Stimulated activated CD4-positive, alpha-beta T cell treated with anti-CD3 and anti-CD28 coated beads, Interleukin-4, amount 100 ng/mL, for 4 hours (primary cell): ENCODE measurements around the gene SIT1.
A peak's percentile ranks its signal among the peaks of the same experiment; 100 is the strongest.
"Not testable (repeated sequence)": the region's sequence is repeated elsewhere in the genome, so short reads cannot be mapped to it uniquely, and the experiment has no call there.

Source experiments
- DNase-seq, 2 experiments: peaks; one replicate each; pipeline ENCODE4 v3.0.0-alpha.2; 2020

SIT1 gene

GRCh38 chr9:35658137-35658967, 7.6 kb upstream of the SIT1 start, which contains the start of gene CCDC107:
Gene CCDC107 (plus strand): TSS chr9:35658292. CDS start chr9:35658380, 88 bp downstream.
- DNase-seq, result peak; percentile 75 to 82

GRCh38 chr9:35657546-35658136, 6.9 kb upstream of the SIT1 start, which contains the start of gene RMRP:
Gene RMRP (minus strand): TSS chr9:35658019.
- DNase-seq, result peak; percentile 92 to 97

GRCh38 chr9:35656831-35657545, 6.3 kb upstream of the SIT1 start:
- no peak for DNase-seq

- no peak for DNase-seq
These were observed 5.6 kb upstream of the SIT1 start for GRCh38 chr9:35656348-35656747.

GRCh38 chr9:35653611-35654010, 2.9 kb upstream of the SIT1 start:
- DNase-seq, result no peak

GRCh38 chr9:35652829-35653209, 2.1 kb upstream of the SIT1 start:
- no peak for DNase-seq

- no peak for DNase-seq
These were observed 1.5 kb upstream of the SIT1 start for GRCh38 chr9:35651956-35652828.

- peak; percentile 44 for DNase-seq
These were observed 1.0 kb downstream of the SIT1 start for GRCh38 chr9:35649431-35650340.

GRCh38 chr9:35646533-35647265, 4.0 kb downstream of the SIT1 start:
- DNase-seq, result peak; percentile 87 to 91

- no peak for DNase-seq
These were observed 4.6 kb downstream of the SIT1 start for GRCh38 chr9:35646153-35646532.

GRCh38 chr9:35645736-35646135, 5.0 kb downstream of the SIT1 start:
- not testable (repeated sequence) for DNase-seq

GRCh38 chr9:35643046-35643445, 7.7 kb downstream of the SIT1 start:
- no peak for DNase-seq

- DNase-seq, result not testable (repeated sequence)
These were observed 9.3 kb downstream of the SIT1 start for GRCh38 chr9:35641478-35641877.

- DNase-seq, result not testable (repeated sequence)
These were observed 10.3 kb downstream of the SIT1 start for GRCh38 chr9:35640431-35640830.

- DNase-seq, result no peak
These were observed 11.1 kb downstream of the SIT1 start for GRCh38 chr9:35639631-35640030.

GRCh38 chr9:35639225-35639624, 11.5 kb downstream of the SIT1 start:
- DNase-seq, result not testable (repeated sequence)

- not testable (repeated sequence) for DNase-seq
These were observed 12.0 kb downstream of the SIT1 start for GRCh38 chr9:35638751-35639150.

GRCh38 chr9:35637427-35637955, 13.2 kb downstream of the SIT1 start:
- not testable (repeated sequence) for DNase-seq

GRCh38 chr9:35636877-35637246, 13.9 kb downstream of the SIT1 start:
- DNase-seq, result not testable (repeated sequence)

- DNase-seq, result no peak
These were observed 14.4 kb downstream of the SIT1 start for GRCh38 chr9:35636135-35636876.
